Measurements from ENCODE around the gene ATG4A. TPM values are rescaled to one million over a fixed set of nuclear protein-coding genes. Genes with fewer than 3 reads are reported as not detected.

The ATG4A gene
- total RNA-seq, 1 experiment from 2014 or later: 14.9 TPM

- DNase-seq (ENCODE audit: low read depth): no peak
Observed at GRCh38 chrX:108168961-108169740, 77.6 kb downstream of the ATG4A start.

GRCh38 chrX:108169768-108170167 lies 78.2 kb downstream of the ATG4A start:
- DNase-seq (ENCODE audit: low read depth): no peak

- DNase-seq (ENCODE audit: low read depth): peak; percentile 53
Observed at GRCh38 chrX:108171671-108172070, 80.1 kb downstream of the ATG4A start.

- no peak for DNase-seq (ENCODE audit: low read depth)
Observed at GRCh38 chrX:108173874-108174273, 82.3 kb downstream of the ATG4A start.

- DNase-seq (ENCODE audit: low read depth): no peak
Observed at GRCh38 chrX:108177351-108178142, 86.0 kb downstream of the ATG4A start.

GRCh38 chrX:108178143-108178498 lies 86.5 kb downstream of the ATG4A start:
- no peak for DNase-seq (ENCODE audit: low read depth)

GRCh38 chrX:108186811-108187210 lies 95.2 kb downstream of the ATG4A start:
- DNase-seq (ENCODE audit: low read depth): peak; percentile 85

GRCh38 chrX:108198420-108198819 lies 106.8 kb downstream of the ATG4A start:
- no peak for DNase-seq (ENCODE audit: low read depth)

- DNase-seq (ENCODE audit: low read depth): no peak
Observed at GRCh38 chrX:108199041-108199440, 107.5 kb downstream of the ATG4A start.

GRCh38 chrX:108199691-108200090 lies 108.1 kb downstream of the ATG4A start:
- DNase-seq (ENCODE audit: low read depth): peak; percentile 4

- no peak for DNase-seq (ENCODE audit: low read depth)
Observed at GRCh38 chrX:108203540-108203939, 112.0 kb downstream of the ATG4A start.

Other genes with a start within 250 kb of the ATG4A start
- gene TEX13B, start 109.4 kb upstream of the ATG4A start, total RNA-seq (2014; rRNA removed; shearing (Covaris generic)): 0.12 TPM in 1 of 2 replicates, not detected in the other
- not detected in 2 replicates for gene VSIG1, start 46.7 kb upstream of the ATG4A start, total RNA-seq (2014; rRNA removed; shearing (Covaris generic))
- gene PSMD10, start 236 bp upstream of the ATG4A start, total RNA-seq (2014; rRNA removed; shearing (Covaris generic)): 119 TPM in 2 replicates

All from RPMI7951 (cell line).